Measurements from ENCODE around the gene CETN3. TPM values are rescaled to one million over a fixed set of nuclear protein-coding genes. Genes with fewer than 3 reads are reported as not detected.

The CETN3 gene
- total RNA-seq, 1 donor: 17.2 TPM

DNA sequence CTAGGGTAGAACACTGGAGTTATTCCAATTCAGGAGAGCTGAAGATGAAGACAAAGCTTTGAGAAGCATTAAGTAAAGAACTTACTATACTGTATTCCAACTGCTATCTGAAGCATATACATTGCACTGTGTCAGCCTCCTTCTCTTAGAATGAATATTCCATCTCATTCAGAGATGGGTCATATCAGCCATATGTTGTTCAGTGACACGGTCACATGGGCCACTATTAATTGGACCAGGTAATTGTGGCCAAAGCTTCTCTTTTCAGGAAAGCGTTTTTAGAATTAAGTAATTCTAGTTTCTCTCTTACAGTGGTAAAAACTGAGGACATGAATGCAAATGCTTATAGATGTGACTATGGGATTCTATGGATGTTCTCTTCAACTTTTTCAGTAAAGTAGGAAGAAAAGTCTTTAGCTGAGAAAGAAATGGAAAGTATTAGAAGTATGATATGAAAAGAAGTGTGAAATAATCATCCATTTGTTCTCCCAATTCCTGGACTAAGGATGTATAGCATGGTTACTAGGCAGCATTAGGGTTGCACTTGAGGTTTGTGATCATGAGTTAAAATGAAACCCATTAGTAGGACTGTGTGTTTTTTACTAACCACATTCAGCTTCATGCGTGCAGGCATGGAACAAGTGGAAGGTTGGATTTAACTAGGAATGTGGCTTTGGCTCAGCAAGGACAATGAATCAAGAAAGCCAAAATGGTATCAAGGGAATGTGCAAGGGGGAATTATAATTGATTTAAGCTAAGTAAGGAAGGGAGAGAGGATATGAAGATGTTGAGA lies 40.9 kb downstream of the CETN3 start:
- TF ChIP-seq, protein P1, sequence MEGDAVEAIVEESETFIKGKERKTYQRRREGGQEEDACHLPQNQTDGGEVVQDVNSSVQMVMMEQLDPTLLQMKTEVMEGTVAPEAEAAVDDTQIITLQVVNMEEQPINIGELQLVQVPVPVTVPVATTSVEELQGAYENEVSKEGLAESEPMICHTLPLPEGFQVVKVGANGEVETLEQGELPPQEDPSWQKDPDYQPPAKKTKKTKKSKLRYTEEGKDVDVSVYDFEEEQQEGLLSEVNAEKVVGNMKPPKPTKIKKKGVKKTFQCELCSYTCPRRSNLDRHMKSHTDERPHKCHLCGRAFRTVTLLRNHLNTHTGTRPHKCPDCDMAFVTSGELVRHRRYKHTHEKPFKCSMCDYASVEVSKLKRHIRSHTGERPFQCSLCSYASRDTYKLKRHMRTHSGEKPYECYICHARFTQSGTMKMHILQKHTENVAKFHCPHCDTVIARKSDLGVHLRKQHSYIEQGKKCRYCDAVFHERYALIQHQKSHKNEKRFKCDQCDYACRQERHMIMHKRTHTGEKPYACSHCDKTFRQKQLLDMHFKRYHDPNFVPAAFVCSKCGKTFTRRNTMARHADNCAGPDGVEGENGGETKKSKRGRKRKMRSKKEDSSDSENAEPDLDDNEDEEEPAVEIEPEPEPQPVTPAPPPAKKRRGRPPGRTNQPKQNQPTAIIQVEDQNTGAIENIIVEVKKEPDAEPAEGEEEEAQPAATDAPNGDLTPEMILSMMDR (IDR thresholded peaks at IDR 0.05; ENCODE audit: insufficient read depth, low read length): no peak
- no peak overlapping the region for H3K4me3 ChIP-seq (ENCODE audit: low read depth, low read length)

DNA sequence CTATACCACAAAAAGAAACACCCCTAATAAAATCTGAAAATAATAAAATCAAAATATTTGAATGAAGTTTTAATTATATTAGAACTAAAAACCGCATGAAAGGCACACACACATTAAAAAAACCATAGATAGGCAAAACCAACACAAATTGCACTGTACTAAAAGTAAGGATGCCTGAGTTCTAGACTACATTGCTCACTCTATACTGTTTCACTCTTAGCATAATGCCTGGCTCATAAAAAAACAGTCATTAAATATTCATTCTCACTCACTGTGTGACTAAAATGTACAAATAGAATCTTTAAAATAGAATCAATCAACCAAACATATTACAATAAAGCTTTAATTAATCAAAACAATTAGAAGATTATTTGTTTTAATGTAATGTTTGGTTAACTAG lies 41.7 kb downstream of the CETN3 start:
- DNase-seq (ENCODE audit: low read depth): no peak
- no peak overlapping the region for H3K4me3 ChIP-seq (ENCODE audit: low read depth, low read length)
- TF ChIP-seq, protein P1 (IDR thresholded peaks at IDR 0.05; ENCODE audit: insufficient read depth, low read length): no peak

More for the DNA sequence above, 40.9 kb downstream of the CETN3 start:
- DNase-seq (ENCODE audit: low read depth): no peak

DNA sequence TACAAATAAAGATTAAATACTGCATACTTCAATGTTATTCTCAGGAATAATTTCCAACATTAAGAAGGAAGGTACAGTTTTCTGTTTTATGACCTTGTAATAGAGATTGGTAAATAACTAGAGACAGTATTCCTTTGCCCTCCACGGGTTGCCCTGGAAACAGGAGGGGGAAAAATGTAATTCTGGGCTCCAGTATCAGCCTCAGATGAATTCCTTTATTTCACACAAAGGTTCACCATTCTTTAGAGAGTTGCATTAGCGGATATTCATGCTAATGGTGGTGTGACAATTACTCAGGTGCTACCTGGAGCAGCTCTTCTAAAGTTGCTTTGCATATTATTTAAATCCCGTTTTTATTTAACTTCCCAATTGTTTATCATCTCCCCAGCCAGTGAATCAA lies 42.6 kb downstream of the CETN3 start:
- DNase-seq (ENCODE audit: low read depth): no peak
- TF ChIP-seq, protein P1 (IDR thresholded peaks at IDR 0.05; ENCODE audit: insufficient read depth, low read length): no peak
- no peak overlapping the region for H3K4me3 ChIP-seq (ENCODE audit: low read depth, low read length)

DNA sequence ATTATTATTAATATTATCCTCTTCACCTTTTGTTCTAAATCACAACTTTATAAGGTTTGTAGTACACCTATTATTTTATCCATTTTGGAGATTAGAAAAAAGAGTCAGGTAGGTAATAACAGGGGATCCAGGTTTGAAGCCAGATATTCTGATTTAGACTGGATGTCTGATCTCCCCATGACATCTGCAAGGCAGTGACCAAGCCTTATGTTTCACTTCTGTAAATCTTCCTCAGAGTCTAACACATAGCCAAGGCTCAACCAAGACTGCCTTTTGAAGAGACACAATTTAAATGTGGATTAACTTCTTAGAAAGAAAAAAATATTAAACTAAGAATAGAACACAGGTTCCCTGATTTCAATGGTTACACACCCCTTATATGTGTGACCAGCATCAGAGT lies 44.2 kb downstream of the CETN3 start:
- DNase-seq (ENCODE audit: low read depth): no peak
- TF ChIP-seq, protein P1 (IDR thresholded peaks at IDR 0.05; ENCODE audit: insufficient read depth, low read length): no peak
- H3K4me3 ChIP-seq (ENCODE audit: low read depth, low read length): no peak overlapping the region

DNA sequence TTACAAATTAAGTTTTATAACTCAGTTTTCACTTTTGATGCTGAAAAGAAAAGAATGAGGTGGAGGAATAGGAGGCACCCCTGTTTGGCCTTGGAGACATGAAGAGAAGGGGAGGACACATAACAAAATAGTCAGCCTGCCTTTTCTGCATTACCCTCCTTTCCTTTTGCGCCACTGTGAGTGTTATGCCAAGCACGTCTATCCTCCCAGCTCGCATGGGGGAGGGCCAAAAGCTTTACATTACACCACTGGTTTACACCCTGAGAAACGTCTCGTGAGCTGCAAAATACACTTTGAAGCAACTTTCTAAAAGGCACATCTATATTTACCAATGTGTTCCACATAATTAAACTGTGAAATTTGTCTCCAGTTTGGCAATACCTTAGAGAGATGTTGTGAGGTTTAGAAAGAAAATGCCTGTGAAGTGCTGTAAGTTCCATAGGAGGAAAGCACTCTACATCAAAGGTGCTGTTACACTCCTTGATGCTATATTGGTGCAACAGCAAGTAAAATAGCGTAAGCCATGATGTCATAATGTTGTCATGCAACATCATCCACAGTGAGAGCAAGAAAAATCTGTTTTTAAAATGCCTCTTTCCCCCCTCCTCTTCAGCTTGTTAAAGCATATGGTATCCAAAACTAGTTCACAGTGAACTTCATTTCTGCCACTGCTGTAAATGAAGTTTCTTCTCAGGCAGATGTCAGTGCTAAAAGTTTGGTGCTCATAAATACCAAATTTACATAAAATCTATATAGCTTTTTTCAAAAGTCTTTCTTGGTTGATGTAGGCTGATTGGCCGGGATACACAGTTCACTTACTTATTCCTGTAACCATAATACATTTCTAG lies 50.3 kb downstream of the CETN3 start:
- TF ChIP-seq, protein P1 (IDR thresholded peaks at IDR 0.05; ENCODE audit: insufficient read depth, low read length): no peak
- no peak for DNase-seq (ENCODE audit: low read depth)
- no peak overlapping the region for H3K4me3 ChIP-seq (ENCODE audit: low read depth, low read length)

DNA sequence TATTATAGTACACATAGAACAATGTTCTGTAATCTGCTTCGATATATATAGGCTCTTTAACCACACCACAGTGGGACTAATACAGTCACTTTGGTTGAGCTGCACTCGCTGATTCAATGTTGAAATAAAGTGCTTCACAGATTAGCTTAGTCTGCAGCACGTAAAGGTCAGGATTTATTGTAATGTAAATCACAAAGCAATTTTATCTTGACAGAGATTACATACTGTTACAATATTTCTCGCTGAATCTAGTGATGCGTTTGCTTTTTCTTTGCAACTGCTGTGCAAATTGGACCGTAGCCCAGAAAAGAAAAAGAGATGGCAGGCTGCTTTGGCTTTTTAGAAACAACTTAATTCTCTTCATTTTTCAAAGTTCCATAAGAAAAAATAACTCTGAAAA lies 52.9 kb downstream of the CETN3 start:
- DNase-seq (ENCODE audit: low read depth): peak; percentile 48
- no peak overlapping the region for H3K4me3 ChIP-seq (ENCODE audit: low read depth, low read length)
- TF ChIP-seq, protein P1 (IDR thresholded peaks at IDR 0.05; ENCODE audit: insufficient read depth, low read length): no peak

All from fibroblast of the aortic adventitia (primary cell).